ENCODE data around the gene FFAR2. TPM values are rescaled to one million over a fixed set of nuclear protein-coding genes. Genes with fewer than 3 reads are reported as not detected.

The FFAR2 gene
- total RNA-seq, 6 experiments from 2014 or later, result 0.30 to 0.64 (median 0.35) TPM; not detected in 3

- no peak overlapping the region for H3K27ac ChIP-seq
- no peak for ATAC-seq
Measured at GRCh38 chr19:35438096-35438495, 10.0 kb upstream of the FFAR2 start.

GRCh38 chr19:35438527-35438926 is 9.5 kb upstream of the FFAR2 start:
- Histone ChIP-seq H3K27me3 (no peaks in the 10 kb centered on the region), H3K9me3 (no peaks in the 10 kb centered on the region), H3K4me3 (no peak overlapping the region), H3K36me3 (no peaks in the 10 kb centered on the region), H3K4me1 (peaks cover 0 to 16% (median 1%) of the 10 kb centered on the region in 4 donors), H3K27ac (no peak overlapping the region)
- intact Hi-C loops (cut with DNase I), result no loop called here
- TF ChIP-seq CTCF (IDR thresholded peaks at IDR 0.05) (no peak), POLR2A (IDR thresholded peaks at IDR 0.05) (no peak)
- 33% methylated on average over 2 of the region's 5 CpGs for WGBS (ENCODE audit: insufficient coverage, low coverage, low lambda C conversion rate, missing lambda C conversion rate)
- ATAC-seq, result no peak
- peak in 1 of 3 donors; percentile 35 for DNase-seq

More at GRCh38 chr19:35438096-35438495, 10.0 kb upstream of the FFAR2 start:
- Histone ChIP-seq H3K4me3 (no peak overlapping the region), H3K27me3 (no peaks in the 10 kb centered on the region), H3K9me3 (no peaks in the 10 kb centered on the region), H3K4me1 (peaks cover 0 to 16% (median 1%) of the 10 kb centered on the region in 4 donors), H3K36me3 (no peaks in the 10 kb centered on the region)
- intact Hi-C loops (cut with DNase I), result no loop called here
- TF ChIP-seq CTCF (IDR thresholded peaks at IDR 0.05) (no peak), POLR2A (IDR thresholded peaks at IDR 0.05) (no peak)
- 71% methylated on average over 5 of the region's 5 CpGs for WGBS (ENCODE audit: insufficient coverage, low coverage, low lambda C conversion rate, missing lambda C conversion rate)
- DNase-seq, result no peak

- Histone ChIP-seq H3K27ac (no peak overlapping the region), H3K4me1 (peaks cover 0 to 9% (median under 1%) of the 10 kb centered on the region in 4 donors), H3K4me3 (no peak overlapping the region), H3K36me3 (no peaks in the 10 kb centered on the region), H3K9me3 (no peaks in the 10 kb centered on the region), H3K27me3 (no peaks in the 10 kb centered on the region)
- DNase-seq, result no peak
- no peak for TF ChIP-seq CTCF (IDR thresholded peaks at IDR 0.05)
- TF ChIP-seq POLR2A (IDR thresholded peaks at IDR 0.05), result no peak
- intact Hi-C loops (cut with DNase I), result no loop called here
- WGBS (ENCODE audit: insufficient coverage, low coverage, low lambda C conversion rate, missing lambda C conversion rate), result 77% methylated on average over 6 of the region's 6 CpGs
- ATAC-seq, result no peak
Measured at GRCh38 chr19:35439921-35440320, 8.1 kb upstream of the FFAR2 start.

- ATAC-seq, result peak in 1 of 4 donors; percentile 35
- Histone ChIP-seq H3K9me3 (no peaks in the 10 kb centered on the region), H3K36me3 (no peaks in the 10 kb centered on the region), H3K4me3 (no peak overlapping the region), H3K27me3 (no peaks in the 10 kb centered on the region), H3K27ac (no peak overlapping the region), H3K4me1 (no peaks in the 10 kb centered on the region)
- peak in 2 of 3 donors; percentile 38 to 66 for DNase-seq
- intact Hi-C loops (cut with DNase I), result no loop called here
- WGBS (ENCODE audit: insufficient coverage, low coverage, low lambda C conversion rate, missing lambda C conversion rate), result 68% methylated on average over 7 of the region's 7 CpGs
- no peak for TF ChIP-seq CTCF (IDR thresholded peaks at IDR 0.05)
- no peak for TF ChIP-seq POLR2A (IDR thresholded peaks at IDR 0.05)
Measured at GRCh38 chr19:35442091-35442490, 6.0 kb upstream of the FFAR2 start.

GRCh38 chr19:35444735-35445134 is 3.3 kb upstream of the FFAR2 start:
- WGBS (ENCODE audit: insufficient coverage, low coverage, low lambda C conversion rate, missing lambda C conversion rate), result 77% methylated on average over 1 of the region's 1 CpG
- Histone ChIP-seq H3K4me1 (no peaks in the 10 kb centered on the region), H3K27me3 (no peaks in the 10 kb centered on the region), H3K4me3 (no peak overlapping the region), H3K9me3 (no peaks in the 10 kb centered on the region), H3K27ac (no peak overlapping the region), H3K36me3 (no peaks in the 10 kb centered on the region)
- intact Hi-C loops (cut with DNase I), result no loop called here
- no peak for ATAC-seq
- TF ChIP-seq POLR2A (IDR thresholded peaks at IDR 0.05) (no peak), CTCF (IDR thresholded peaks at IDR 0.05) (no peak)
- DNase-seq, result no peak
